HG03039 (cell line): ENCODE measurements around the gene TTC4.

Experiments used
- ATAC-seq: cut with Tn5 transposase; IDR thresholded peaks from one replicate; pipeline ENCODE4 v1.9.1; 2021; ENCODE audit warnings: mild to moderate bottlenecking, moderate library complexity; ENCODE audit not compliant: unreplicated experiment

Gene TTC4

GRCh38 chr1:54715493-54716298 lies at the start of gene TTC4:
TTC4 (plus strand) TSS chr1:54715861; CDS start chr1:54715909, 48 bp downstream.
- peak; percentile 91 for ATAC-seq

- ATAC-seq, result no peak
Measured at GRCh38 chr1:54666333-54666732, 49.3 kb upstream of the TTC4 start.

GRCh38 chr1:54667797-54668196 lies 47.9 kb upstream of the TTC4 start:
- no peak for ATAC-seq

GRCh38 chr1:54668567-54668966 lies 47.1 kb upstream of the TTC4 start:
- no peak for ATAC-seq

- no peak for ATAC-seq
Measured at GRCh38 chr1:54671985-54672608, 43.6 kb upstream of the TTC4 start.

- no peak for ATAC-seq
Measured at GRCh38 chr1:54678776-54679643, 36.7 kb upstream of the TTC4 start.

- no peak for ATAC-seq
Measured at GRCh38 chr1:54679706-54680105, 36.0 kb upstream of the TTC4 start.

GRCh38 chr1:54680387-54680786 lies 35.3 kb upstream of the TTC4 start:
- no peak for ATAC-seq

- ATAC-seq, result no peak
Measured at GRCh38 chr1:54681358-54681757, 34.3 kb upstream of the TTC4 start.

GRCh38 chr1:54683453-54683852 lies 32.2 kb upstream of the TTC4 start:
- no peak for ATAC-seq

- no peak for ATAC-seq
Measured at GRCh38 chr1:54685335-54685905, 30.2 kb upstream of the TTC4 start.

- ATAC-seq, result no peak
Measured at GRCh38 chr1:54686155-54686554, 29.5 kb upstream of the TTC4 start.

GRCh38 chr1:54694771-54695170 lies 20.9 kb upstream of the TTC4 start:
- ATAC-seq, result no peak

GRCh38 chr1:54695221-54695620 lies 20.4 kb upstream of the TTC4 start:
- ATAC-seq, result no peak

- ATAC-seq, result no peak
Measured at GRCh38 chr1:54695764-54696163, 19.9 kb upstream of the TTC4 start.

- no peak for ATAC-seq
Measured at GRCh38 chr1:54696262-54696661, 19.4 kb upstream of the TTC4 start.

GRCh38 chr1:54697896-54698295 lies 17.8 kb upstream of the TTC4 start:
- ATAC-seq, result no peak

GRCh38 chr1:54698346-54698745 lies 17.3 kb upstream of the TTC4 start:
- ATAC-seq, result no peak

GRCh38 chr1:54699936-54700525 lies 15.6 kb upstream of the TTC4 start:
- no peak for ATAC-seq

GRCh38 chr1:54701066-54701465 lies 14.6 kb upstream of the TTC4 start:
- no peak for ATAC-seq

GRCh38 chr1:54701996-54702395 lies 13.7 kb upstream of the TTC4 start:
- ATAC-seq, result no peak
